HEK293T (cell line): ENCODE measurements around the gene DNER.

Experiments
- FOXM1 ChIP-seq: fragments of 450-650 bp; IDR thresholded peaks from 2 replicates; pipeline ENCODE4 v1.6.1; 2017; ENCODE audit warnings: mild to moderate bottlenecking, borderline replicate concordance
- HDGF ChIP-seq: fragments of 450-650 bp; IDR thresholded peaks from 2 replicates; pipeline ENCODE4 v1.6.1; 2017; ENCODE audit warnings: antibody characterized with exemption, borderline replicate concordance
- LEF1 ChIP-seq: fragments of 450-650 bp; IDR thresholded peaks from 2 replicates; pipeline ENCODE4 v1.6.1; 2017; ENCODE audit warnings: mild to moderate bottlenecking, borderline replicate concordance
- TARDBP ChIP-seq: fragments of 450-650 bp; IDR thresholded peaks from 2 replicates; pipeline ENCODE4 v1.6.1; 2016
- ZNF384 ChIP-seq: fragments of 450-650 bp; IDR thresholded peaks from 2 replicates; pipeline ENCODE4 v1.6.1; 2016

DNA sequence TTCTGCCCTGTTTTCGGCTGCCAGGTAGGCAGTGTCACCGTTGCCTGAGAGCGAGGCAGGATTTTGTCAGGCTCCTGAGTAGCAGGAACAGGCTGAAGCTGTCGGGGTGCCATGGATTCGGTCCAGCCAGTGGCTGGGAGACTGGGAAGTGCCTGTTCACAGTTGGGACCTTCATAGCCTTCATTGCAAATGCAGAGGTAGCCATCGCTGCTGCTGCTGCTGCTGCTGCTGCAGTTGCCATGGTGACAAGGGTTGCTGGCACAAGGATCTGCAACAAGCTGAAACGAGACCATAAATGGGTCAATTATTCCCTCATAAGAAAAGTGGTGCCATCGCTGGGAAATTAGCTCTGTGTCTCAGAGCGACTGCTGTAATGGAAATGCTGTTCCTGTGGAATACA lies 122.7 kb downstream of the DNER start:
- TF ChIP-seq ZNF384 (no peak), HDGF (no peak), TARDBP (no peak), LEF1 (no peak), FOXM1 (no peak)
